Jurkat, Clone E6-1 (cell line): Measurements from ENCODE around the gene LUZP2. TPM values are rescaled to one million over a fixed set of nuclear protein-coding genes. Genes with fewer than 3 reads are reported as not detected.

ENCODE experiments used
- DNase-seq: peaks from one replicate; pipeline ENCODE4 v3.0.0-alpha.2; 2011; ENCODE audit warnings: low read depth, low spot score
- H3K4me3 ChIP-seq: 2 replicates; pipeline ENCODE4 v1.5.1; 2011; ENCODE audit warnings: mild to moderate bottlenecking, low read length, control low read depth, moderate library complexity
- polyA plus RNA-seq: library from polyadenylated mRNA; unstranded; fragments of >200 nt; gene quantifications from one replicate; pipeline ENCODE4 v1.2.1, GENCODE V29; 2012; ENCODE audit warnings: missing spikeins; ENCODE audit not compliant: insufficient read length, insufficient read depth

Gene LUZP2
- polyA plus RNA-seq, result not detected

DNA sequence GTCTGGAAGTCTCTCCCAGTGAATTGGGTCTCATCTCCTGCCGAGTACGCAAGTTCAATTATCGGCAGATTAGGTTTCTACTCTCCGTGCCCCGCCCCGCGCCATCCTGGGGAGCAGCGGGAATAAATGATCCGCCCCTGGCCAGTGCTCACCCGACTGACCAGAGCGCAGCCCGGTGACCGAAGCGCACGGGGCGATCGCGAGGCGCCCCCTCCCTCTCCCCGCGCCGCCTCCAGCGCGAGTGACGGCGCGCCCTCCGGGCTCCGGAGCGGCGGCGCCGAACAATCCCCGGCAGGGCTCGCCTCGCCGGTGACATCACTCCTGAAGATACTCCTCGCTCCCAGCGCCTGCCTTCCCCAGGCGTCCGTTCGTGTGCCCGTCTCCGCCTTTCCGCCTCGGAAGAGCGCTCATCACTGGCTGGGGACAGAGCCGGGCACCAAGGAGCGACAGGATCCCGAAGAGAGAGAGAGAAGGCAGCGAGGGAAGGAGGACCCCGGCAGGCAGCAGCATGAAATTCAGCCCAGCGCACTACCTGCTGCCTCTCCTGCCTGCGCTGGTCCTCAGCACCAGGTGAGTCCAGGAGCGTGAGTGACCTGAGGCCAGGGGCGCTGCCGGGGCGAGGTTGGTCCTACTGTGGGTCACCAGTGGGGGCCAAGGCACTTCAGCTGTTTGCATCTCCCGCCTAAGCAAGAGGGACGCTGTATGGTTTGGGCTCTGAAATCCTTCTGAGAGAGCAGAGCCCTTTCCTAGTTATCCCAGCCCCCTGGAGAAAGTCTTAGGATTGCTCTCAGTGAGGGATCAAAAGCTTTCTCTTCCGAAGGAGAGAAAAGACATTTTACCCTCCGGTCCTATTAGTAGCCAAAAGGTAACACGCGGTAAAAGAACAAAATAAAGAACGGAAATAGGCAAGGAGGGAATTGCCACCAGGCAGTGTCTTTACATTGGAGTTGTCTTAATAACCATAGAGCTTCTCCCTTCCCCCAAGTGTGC, at the start of gene LUZP2:
TSS of gene LUZP2 (plus strand) at position 318 of the 990 bp plus-strand sequence.
- DNase-seq, result no peak
- no peak within 1 kb of the TSS for H3K4me3 ChIP-seq

DNA sequence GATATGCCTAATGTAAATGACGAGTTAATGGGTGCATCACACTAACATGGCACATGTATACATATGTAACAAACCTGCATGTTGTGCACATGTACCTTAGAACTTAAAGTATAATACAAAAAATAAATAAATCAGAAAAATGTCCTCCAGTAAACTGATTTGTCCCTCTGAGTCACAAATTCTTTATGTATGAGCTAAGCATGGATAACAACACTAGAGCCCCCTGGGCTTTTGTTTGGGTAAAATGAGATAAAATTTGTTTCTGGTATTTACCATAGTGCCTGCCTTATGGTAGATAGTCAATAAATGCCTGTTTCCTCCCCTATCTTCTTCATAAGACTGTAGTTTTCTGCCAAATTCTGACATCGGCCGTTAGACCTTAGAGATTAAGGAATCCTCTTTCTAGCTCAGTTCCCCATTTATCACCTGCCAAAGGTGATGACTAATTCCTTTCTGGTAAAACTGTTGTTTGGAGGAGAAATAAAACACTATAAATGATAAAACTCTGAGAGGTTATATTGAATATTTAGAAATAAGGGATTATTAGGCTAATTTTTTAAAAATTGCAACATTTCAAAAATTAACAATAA, 43.6 kb upstream of the LUZP2 start:
- no peak for DNase-seq
- no peak overlapping the region for H3K4me3 ChIP-seq

DNA sequence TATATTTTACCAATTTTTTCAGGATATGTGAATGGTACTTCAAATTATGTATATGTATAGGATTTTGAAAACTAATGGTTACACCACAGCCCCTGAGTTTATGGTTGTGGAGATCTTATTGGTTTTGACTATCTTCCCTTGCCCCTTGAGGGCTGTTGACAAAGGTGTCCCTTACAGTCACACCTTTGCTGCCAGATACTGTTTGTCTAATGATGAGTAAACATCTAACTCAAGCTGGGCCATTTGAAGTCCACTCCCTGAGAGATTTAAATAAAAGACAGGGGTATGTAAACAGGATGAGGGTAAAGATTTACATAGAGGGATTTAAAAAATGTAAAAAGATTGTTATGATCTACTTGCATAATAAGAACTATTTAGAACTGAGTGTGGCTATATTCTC, 38.9 kb upstream of the LUZP2 start:
- no peak overlapping the region for H3K4me3 ChIP-seq
- DNase-seq, result no peak

DNA sequence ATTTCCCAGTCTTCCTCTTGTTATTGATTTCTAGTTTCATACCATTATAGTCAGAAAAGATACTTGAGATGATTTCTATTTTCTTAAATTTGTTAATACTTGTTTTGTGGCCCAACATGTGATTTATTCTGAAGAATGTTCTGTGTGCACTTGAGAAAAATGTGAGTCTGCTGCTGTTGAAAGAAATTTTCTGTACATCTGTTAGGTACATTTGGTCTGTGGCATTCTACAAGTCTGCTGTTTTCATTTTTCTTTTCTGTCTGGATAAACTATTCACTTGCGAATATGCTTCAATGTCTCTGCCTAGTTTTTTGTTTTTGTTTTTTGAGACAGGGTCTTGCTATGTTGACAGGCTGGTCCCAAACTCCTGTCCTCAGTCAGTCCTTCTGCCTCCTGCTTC, 26.4 kb upstream of the LUZP2 start:
- H3K4me3 ChIP-seq, result no peak overlapping the region
- no peak for DNase-seq

DNA sequence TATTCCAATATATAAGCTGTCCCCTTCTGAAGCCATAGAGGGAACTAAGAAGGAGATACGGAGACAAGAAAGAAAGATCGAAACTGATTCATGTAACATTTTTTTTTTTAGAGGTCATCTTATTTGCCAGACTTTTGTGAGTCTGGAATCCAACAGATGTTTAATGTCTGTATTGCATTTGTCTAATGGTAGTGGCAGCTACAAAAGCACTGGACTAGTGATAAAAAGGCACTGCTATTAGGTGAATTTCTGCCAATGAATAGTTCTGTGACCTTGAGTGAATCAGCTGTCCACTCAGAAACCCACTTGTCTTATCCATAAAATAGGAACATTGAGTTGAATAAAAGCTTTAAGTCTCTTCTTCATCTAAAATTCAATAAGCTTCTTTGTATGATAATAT, 25.8 kb upstream of the LUZP2 start:
- no peak overlapping the region for H3K4me3 ChIP-seq
- no peak for DNase-seq

DNA sequence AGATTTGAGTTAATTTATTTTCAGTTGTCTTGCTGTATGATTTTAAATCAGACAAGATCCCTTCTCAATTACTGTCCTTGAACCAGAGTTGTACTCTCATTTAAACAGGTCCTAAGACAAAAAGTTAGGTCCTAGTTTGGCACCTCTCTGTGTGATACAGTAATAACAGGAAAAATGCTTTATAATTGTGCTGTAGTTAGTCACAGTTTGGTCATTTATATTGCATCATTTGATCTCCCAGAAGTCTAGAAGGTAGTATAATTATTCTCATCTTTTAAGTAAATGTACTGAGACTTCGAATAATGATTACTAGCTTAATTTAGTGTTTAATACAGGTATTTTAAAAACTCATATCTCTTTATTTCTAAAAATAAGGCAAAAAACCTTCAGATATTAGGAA, 18.1 kb upstream of the LUZP2 start:
- no peak overlapping the region for H3K4me3 ChIP-seq
- DNase-seq, result no peak

DNA sequence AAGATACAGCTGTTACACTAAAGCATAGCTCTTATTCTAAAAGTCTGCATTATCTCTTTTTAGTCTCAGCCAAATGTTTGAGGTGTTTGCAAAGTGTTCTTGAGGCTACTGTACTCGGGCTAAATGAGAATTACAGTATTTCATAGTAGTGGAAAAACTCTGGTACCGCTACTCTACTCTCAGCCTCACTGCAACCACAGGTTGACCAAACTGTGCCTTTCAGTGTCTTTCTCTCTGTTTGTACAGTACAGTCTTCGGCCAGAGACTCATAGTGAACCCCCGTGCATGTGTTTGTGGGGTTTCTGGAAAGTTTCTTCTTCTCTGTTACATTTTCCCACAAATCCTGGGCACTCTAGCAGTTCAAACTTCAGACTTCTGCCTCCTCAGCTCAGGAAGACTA, 7.4 kb upstream of the LUZP2 start:
- no peak overlapping the region for H3K4me3 ChIP-seq

DNA sequence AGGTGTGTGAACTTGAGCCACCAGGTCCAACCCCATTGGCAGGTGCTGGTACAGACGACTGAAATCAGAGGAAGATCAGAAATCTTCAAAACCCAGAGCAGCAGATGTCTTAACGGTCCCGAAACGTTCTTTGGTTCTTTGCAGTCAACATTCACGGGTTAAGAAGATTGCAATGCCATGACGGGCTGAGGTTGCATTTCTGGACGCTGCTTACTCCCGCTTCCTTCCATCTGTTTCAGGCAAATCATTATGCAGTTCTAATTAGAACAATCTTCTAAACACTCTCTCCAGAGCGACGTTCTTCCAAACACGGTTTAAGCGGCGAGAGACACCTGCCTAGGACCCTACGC, 492 bp upstream of the LUZP2 start:
- no peak overlapping the region for H3K4me3 ChIP-seq
- DNase-seq, result no peak

More for the DNA sequence above, 7.4 kb upstream of the LUZP2 start:
- DNase-seq, result no peak

DNA sequence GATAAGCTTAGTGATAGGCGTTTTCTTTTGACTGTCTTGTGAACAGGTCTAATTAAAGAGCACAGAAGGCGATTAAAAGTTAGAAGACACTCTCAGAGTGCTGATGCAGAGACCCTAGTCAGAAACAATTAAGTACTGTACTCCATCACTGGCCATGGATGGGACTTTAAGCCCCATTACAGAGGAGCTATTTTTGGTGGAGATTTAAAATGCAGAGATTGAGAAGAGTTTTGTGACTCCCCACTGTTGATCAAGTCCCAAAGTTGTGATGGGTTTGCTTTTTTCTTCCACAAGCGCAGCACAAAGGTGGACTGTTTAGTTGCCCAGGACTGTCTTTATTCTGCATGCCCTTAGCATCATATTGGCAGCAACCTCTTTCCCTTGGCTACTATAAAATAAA, 978 bp downstream of the LUZP2 start:
- no peak for DNase-seq
- H3K4me3 ChIP-seq, result no peak overlapping the region

DNA sequence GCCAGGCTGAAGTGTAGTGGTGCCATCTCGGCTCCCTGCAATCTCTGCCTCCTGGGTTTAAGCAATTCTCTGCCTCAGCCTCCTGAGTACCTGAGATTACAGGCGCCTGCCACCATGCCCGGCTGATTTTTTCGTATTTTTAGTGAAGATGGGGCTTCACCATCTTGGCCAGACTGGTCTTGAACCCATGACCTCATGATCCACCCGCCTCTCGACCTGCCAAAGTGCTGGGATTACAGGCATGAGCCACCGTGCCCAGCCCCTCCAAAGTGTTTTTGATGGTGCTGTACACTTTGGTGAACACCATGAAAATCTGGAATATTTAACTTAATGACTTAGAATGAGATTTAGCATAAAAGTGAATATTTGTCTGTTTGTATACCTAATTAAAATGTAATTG, 5.6 kb downstream of the LUZP2 start:
- DNase-seq, result no peak
- no peak overlapping the region for H3K4me3 ChIP-seq

DNA sequence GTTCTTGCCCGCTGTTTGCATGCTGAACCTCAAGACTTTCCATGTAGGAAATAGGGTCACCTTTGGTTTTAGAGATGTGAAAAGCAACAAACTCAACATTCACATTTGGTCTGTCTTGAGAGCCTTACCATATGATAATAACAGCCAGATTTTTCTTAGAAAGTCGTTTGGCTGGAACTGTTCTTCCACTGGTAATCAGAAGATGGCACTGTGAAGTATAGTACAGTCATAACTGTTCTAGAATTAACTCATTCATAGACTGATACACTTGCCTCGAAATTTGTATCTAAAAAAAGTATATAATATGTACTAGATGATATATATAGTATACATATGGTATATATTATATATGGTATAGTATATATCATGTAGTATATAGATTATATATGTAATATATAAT, 12.3 kb downstream of the LUZP2 start:
- H3K4me3 ChIP-seq, result no peak overlapping the region
- DNase-seq, result no peak

DNA sequence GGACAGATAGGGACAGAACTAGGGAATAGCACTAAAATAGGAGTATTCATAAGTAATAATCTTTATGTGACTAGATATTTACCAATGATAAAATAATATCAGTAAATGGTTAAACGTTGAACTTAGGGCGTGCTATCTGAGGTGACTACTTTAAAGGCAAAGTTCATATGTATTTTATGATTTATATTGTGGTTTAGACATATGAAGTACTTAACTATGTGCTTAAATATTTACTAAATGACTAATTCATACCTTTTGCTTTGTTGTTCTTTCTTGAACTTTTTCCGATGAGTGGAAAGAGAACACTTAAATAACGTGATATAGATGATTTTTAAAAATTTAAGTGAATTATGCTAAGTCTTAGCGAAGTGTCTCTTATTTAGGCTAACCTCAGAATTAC, 14.7 kb downstream of the LUZP2 start:
- no peak for DNase-seq
- no peak overlapping the region for H3K4me3 ChIP-seq

DNA sequence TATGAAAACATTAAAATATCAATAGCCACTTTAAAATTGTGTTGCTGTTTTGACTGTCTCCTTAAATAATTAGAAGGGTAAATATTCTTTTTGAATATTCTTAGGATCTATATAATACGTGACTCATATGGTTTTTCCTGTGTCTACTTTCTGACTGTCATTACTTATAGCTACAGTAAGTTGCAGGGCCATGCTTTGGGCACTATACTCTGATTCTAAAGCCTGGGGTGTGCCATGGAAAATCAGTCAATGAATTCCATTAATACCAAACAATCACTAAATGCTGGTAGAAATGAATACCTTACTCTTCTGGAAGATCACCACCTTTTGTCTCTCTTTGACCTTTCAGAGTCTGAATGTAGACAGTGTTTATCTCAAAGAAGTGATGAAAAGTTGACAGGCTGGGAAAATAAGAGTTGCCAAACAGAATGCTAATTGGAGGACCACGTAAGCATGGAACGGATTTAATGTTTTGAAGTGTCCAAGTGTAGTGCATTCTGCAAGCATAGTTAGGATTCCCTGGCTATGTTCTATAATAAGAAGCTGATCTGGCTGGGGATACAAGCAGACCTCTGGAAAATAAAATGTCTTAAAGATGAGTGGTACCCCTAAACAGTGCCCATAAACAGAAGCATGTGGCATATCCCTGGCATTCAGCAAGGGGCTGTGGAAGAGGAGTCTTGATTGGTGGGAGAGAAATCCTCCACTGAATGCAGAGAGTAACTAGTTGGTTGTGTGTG, 16.8 kb downstream of the LUZP2 start:
- no peak overlapping the region for H3K4me3 ChIP-seq
- DNase-seq, result no peak

DNA sequence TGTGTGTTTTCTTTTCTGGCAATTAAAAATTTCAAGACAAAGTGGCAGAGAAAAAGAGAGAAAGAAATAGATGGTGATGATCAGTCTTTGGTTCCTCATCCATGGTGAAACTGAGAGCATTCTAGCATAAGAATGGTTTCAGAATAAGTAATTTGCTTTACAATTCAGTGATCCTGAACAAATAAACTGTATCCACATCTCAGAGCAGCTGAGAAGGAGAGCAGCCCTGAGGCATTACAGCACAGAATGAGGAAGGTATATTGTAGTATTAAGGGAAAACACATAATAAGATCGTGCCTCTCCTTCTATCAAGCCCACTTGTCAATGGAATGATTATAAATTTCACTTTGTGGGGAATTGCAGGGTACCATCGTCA, 17.4 kb downstream of the LUZP2 start:
- H3K4me3 ChIP-seq, result no peak overlapping the region
- no peak for DNase-seq

DNA sequence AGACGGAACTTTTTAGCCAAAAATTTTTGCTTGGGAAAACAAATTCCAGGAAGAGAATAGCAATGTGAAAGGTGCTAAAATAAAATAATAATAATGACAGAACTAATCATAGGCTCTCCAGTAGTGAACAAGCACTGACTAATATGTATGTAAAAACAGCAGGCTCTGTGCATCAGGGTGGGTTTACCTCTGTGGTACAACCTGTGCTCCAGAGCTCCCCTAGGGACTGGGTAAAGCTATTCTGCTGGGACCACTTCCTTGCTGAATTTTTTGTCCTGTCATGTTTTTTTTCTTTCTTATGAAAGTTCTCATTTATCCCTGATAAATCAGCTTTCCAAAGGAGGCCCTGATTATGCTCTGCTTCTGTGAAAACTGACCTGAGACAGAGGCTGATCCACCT, 18.8 kb downstream of the LUZP2 start:
- no peak for DNase-seq
- no peak overlapping the region for H3K4me3 ChIP-seq

DNA sequence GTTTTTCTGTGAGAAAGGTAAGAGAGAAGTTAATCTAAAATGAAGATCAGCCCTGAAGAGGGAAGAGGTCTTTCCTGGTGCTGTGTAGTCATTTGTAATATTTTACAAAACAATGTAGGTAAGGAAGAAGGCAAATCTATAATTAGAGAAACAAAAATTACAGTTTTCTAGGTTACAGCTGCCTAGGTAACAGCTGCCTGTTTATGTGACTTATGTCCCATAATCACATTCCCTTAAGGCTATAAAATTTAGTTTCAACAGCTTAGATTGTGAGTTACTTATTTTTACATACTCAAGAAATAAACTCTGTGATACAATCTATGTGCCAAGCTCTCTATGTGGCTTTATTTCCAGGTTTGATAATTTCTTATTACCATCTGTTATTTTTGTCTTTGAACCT, 19.8 kb downstream of the LUZP2 start:
- no peak overlapping the region for H3K4me3 ChIP-seq
- DNase-seq, result no peak

DNA sequence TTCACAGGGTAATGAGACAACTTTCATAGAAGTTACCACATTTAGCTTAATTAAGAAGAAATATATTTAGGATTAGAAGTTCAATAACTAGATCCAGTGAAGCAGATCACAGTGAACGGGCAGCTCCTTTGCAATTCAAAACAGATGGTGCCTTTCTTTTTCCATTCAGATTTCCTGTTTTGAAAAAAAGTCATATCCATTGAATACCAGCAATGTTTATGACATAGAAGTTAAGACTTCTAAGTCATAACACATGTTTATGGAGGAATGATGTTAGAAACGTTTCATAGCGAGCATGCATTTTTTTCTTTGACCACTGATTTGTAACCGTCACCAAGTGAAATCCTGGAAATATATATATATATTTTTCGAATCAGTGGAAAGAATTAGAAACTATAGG, 24.7 kb downstream of the LUZP2 start:
- no peak overlapping the region for H3K4me3 ChIP-seq
- DNase-seq, result no peak

DNA sequence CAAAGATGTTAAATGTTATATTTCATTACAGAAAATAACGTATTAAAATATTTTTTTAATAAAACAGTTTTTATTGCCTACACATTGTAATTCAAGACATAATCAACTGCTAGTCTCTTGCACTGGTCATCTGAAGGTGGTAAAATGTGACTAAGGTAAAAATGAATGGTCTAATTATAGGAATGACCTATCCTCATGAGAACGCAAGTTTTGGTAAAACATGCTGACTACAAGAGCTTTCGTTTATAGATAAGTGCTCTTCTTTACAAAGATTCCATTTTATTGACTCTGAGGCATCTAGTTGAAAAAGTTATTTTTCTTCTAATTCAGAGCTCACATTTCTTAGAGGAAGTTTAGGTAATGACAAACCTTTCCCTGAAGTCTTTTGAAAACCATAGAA, 27.3 kb downstream of the LUZP2 start:
- H3K4me3 ChIP-seq, result no peak overlapping the region
- no peak for DNase-seq

DNA sequence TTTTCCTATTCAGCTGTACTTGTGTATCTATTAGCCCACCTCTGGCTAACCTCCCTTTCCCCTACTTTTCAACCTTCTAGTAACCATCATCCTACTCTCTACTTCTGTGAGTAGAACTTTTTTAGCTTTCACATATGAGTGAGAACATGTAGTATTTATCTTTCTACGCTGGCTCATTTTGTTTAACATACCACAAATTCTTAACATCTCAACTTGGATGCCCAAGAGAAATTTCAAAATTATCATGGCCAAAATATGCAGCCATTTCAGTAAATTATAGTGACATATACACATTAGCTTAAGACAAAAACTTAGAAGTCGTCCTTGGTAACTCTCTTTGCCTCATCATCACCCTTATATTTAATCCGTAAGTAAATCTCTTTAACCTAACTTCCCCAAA, 34.7 kb downstream of the LUZP2 start:
- no peak for DNase-seq
- no peak overlapping the region for H3K4me3 ChIP-seq

DNA sequence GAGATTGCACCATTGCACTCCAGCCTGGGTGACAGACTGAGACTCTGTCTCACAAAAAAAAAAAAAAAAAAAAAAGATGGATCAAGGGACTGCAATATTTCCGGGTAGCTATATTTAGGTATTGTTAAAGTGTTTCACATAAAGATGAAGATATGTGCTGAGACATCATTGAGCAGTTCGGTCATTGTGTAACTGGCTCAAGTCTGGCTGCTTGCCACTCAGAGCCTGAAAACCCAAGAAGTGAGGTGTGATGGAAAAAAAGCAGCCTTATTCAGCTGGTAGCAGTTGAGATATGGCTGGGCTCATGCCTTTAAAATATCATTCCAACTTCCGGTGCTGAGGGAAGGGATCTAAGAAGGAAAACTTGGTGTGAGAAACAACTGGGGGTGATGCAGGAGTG, 46.9 kb downstream of the LUZP2 start:
- no peak overlapping the region for H3K4me3 ChIP-seq
- no peak for DNase-seq
